Keratinocyte (primary cell): Measurements from ENCODE around the gene ZDHHC1. TPM values are rescaled to one million over a fixed set of nuclear protein-coding genes. Genes with fewer than 3 reads are reported as not detected.

ENCODE experiments used
- DNase-seq: peaks from one replicate; pipeline ENCODE4 v3.0.0-alpha.2; 2011; ENCODE audit warnings: low read depth, missing footprints, low spot score
- FAIRE-seq: peaks from 2 replicates; lab custom pipeline; 2011; peaks lifted over from hg19 to GRCh38; lab: Jason Lieb, UNC
- H2AFZ ChIP-seq: 2 replicates; pipeline ENCODE4 v1.6.0; 2012; ENCODE audit warnings: low read length, control low read depth, inconsistent platforms; ENCODE audit not compliant: control insufficient read depth
- H3K27ac ChIP-seq: 2 replicates; pipeline ENCODE4 v1.5.1; 2011; ENCODE audit warnings: low read length; ENCODE audit not compliant: control insufficient read depth, insufficient read depth
- H3K27me3 ChIP-seq: 3 replicates; pipeline ENCODE4 v1.6.0; 2011; ENCODE audit warnings: low read length; ENCODE audit not compliant: control insufficient read depth, insufficient read depth; ENCODE audit errors: extremely low read depth
- H3K36me3 ChIP-seq, 2 experiments: 2 replicates in 1 of 2; 3 replicates in 1 of 2; pipeline ENCODE4 v1.5.1; 2011; ENCODE audit warnings: low read length in 2 of 2, mild to moderate bottlenecking in 1 of 2; ENCODE audit not compliant: control insufficient read depth in 2 of 2, insufficient read depth in 2 of 2; ENCODE audit errors: extremely low read depth in 1 of 2
- H3K4me1 ChIP-seq: 3 replicates; pipeline ENCODE4 v1.5.1; 2011; ENCODE audit warnings: low read length; ENCODE audit not compliant: control insufficient read depth, insufficient read depth; ENCODE audit errors: extremely low read depth
- H3K4me2 ChIP-seq: 3 replicates; pipeline ENCODE4 v1.6.0; 2011; ENCODE audit warnings: low read depth, low read length; ENCODE audit not compliant: control insufficient read depth, insufficient read depth; ENCODE audit errors: extremely low read depth
- H3K4me3 ChIP-seq, 3 experiments: fragments of 200-600 bp in 1 of 3; sonication (generic) in 1 of 3; 2 replicates in 2 of 3; 3 replicates in 1 of 3; pipeline ENCODE4 v1.5.1; 2011 to 2016; ENCODE audit warnings: low read length in 3 of 3, mild to moderate bottlenecking in 3 of 3, control low read depth in 2 of 3, inconsistent platforms in 1 of 3, low read depth in 1 of 3, mixed read lengths in 1 of 3, mixed run types in 1 of 3, moderate library complexity in 1 of 3; ENCODE audit not compliant: control insufficient read depth in 2 of 3, insufficient read depth in 2 of 3; ENCODE audit errors: extremely low read depth in 1 of 3
- H3K79me2 ChIP-seq: 2 replicates; pipeline ENCODE4 v1.6.0; 2012; ENCODE audit warnings: low read length; ENCODE audit not compliant: control insufficient read depth, insufficient read depth
- H3K9ac ChIP-seq: 3 replicates; pipeline ENCODE4 v1.6.0; 2011; ENCODE audit warnings: low read length; ENCODE audit not compliant: control insufficient read depth, insufficient read depth; ENCODE audit errors: extremely low read depth
- H3K9me1 ChIP-seq: 3 replicates; pipeline ENCODE4 v1.6.0; 2011; ENCODE audit warnings: low read length; ENCODE audit not compliant: control insufficient read depth, insufficient read depth; ENCODE audit errors: extremely low read depth
- H3K9me3 ChIP-seq: 2 replicates; pipeline ENCODE4 v1.5.1; 2012; ENCODE audit warnings: low read depth, low read length; ENCODE audit not compliant: control insufficient read depth
- H4K20me1 ChIP-seq: 3 replicates; pipeline ENCODE4 v1.6.0; 2011; ENCODE audit warnings: low read length; ENCODE audit not compliant: control insufficient read depth, insufficient read depth; ENCODE audit errors: extremely low read depth
- EZH2 ChIP-seq: IDR thresholded peaks from one replicate; pipeline ENCODE4 v1.6.1; 2012; ENCODE audit warnings: inconsistent platforms, mild to moderate bottlenecking, low read length, moderate library complexity
- dilution Hi-C: fragments of 300-500 bp; cut with MboI; formaldehyde crosslinking; loops from one replicate; pipeline ENCODE4 v1.7.0; 2020; ENCODE audit warnings: low sequenced_read_pairs; ENCODE audit not compliant: extremely low pct_ligation_motif_present
- polyA plus RNA-seq, 5 experiments: library from polyadenylated mRNA; depleted of rRNA in 3 of 5; stranded (reverse) in 3 of 5; stranded (forward) in 1 of 5; unstranded in 1 of 5; fragments of >200 nt; gene quantifications; 1 replicate in 1 of 5; 2 replicates in 3 of 5; 3 replicates in 1 of 5; pipeline versions ENCODE4 v1.2.1 to v1.2.3, GENCODE V29; 2011 to 2012; ENCODE audit warnings: missing spikeins in 2 of 5, low read depth in 1 of 5, low replicate concordance in 1 of 5
- TF ChIP-seq, protein P1 (sequence below), 3 experiments: IDR thresholded peaks in 1 of 3; conservative IDR thresholded peaks in 1 of 3; optimal IDR thresholded peaks in 1 of 3; 2 replicates in 2 of 3; 3 replicates in 1 of 3; pipeline versions ENCODE3 to v1.5.1; 2011; ENCODE audit warnings: low read length in 3 of 3, mild to moderate bottlenecking in 3 of 3, moderate library complexity in 2 of 3, control low read depth in 1 of 3, inconsistent platforms in 1 of 3; ENCODE audit not compliant: insufficient read depth in 2 of 3; ENCODE audit errors: extremely low read depth in 1 of 3

ZDHHC1 gene
- polyA plus RNA-seq, 1 donor (not counting 4 experiments of a cell fraction or from before 2014, with no cell fraction given) = 1.1 TPM

DNA sequence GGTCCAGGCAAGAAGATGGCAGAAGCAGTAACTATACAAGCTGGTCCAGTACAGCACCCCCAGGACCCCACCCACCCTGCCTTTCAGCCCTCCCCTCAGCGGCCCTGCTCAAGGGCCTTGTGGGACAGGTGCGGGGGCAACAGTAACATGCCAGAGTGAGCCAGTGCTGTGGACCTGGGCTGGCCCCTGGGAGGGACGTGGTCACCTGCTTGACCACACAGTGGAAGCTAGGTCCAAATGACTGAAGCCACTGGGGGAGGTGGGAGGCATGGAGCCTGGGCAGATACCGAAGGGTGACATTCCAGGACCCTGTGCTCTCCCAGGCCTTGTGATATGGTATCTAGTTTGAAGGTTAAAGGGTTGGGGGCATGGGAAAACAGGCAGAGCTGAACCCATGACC is 47.4 kb upstream of the ZDHHC1 start:
- dilution Hi-C loops = no loop called here
- H3K79me2 ChIP-seq = peaks cover 70% of the 10 kb centered on the region
- H3K4me1 ChIP-seq = peaks cover 25% of the 10 kb centered on the region

DNA sequence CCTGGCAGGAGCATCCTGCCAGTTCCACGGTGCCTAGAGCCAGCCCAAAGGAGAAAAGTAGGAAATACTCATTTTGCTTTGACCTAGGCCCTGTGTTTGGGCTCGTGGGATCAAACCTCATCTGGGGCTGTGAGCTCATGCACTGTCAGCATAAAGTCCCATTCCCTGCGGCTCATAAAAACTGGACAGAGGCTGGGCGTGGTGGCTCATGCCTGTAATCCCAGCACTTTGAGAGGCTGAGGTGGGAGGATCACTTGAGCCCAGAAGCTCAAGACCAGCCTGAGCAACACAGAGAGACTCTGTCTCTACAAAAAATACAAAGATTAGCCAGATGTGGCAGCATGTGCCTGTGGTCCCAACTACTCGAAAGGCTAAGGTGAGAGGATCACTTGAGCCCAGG is 46.8 kb upstream of the ZDHHC1 start:
- Histone ChIP-seq H2AFZ (no peak overlapping the region), H3K36me3 (peaks cover 16 to 19% of the 10 kb centered on the region in 2 experiments), H3K4me1 (peaks cover 21% of the 10 kb centered on the region), H3K4me3 (no peak overlapping the region), H3K4me2 (no peak overlapping the region), H3K9me3 (no peaks in the 10 kb centered on the region), H3K27me3 (no peaks in the 10 kb centered on the region), H3K9me1 (peaks cover 16% of the 10 kb centered on the region), H3K79me2 (peaks cover 64% of the 10 kb centered on the region), H3K27ac (no peak overlapping the region), H4K20me1 (peaks cover 32% of the 10 kb centered on the region), H3K9ac (no peak overlapping the region)
- dilution Hi-C loops = no loop called here
- TF ChIP-seq, protein P1, sequence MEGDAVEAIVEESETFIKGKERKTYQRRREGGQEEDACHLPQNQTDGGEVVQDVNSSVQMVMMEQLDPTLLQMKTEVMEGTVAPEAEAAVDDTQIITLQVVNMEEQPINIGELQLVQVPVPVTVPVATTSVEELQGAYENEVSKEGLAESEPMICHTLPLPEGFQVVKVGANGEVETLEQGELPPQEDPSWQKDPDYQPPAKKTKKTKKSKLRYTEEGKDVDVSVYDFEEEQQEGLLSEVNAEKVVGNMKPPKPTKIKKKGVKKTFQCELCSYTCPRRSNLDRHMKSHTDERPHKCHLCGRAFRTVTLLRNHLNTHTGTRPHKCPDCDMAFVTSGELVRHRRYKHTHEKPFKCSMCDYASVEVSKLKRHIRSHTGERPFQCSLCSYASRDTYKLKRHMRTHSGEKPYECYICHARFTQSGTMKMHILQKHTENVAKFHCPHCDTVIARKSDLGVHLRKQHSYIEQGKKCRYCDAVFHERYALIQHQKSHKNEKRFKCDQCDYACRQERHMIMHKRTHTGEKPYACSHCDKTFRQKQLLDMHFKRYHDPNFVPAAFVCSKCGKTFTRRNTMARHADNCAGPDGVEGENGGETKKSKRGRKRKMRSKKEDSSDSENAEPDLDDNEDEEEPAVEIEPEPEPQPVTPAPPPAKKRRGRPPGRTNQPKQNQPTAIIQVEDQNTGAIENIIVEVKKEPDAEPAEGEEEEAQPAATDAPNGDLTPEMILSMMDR (optimal IDR thresholded peaks at IDR 0.05 in 1 of 3, IDR thresholded peaks at IDR 0.05 in 1 of 3, conservative IDR thresholded peaks at IDR 0.05 in 1 of 3; ENCODE audit: extremely low read depth in 1 of 3, insufficient read depth in 2 of 3, low read length in 3 of 3) = no peak
- TF ChIP-seq EZH2 = no peak
- FAIRE-seq = no peak
- DNase-seq = no peak

More for the DNA sequence above, 47.4 kb upstream of the ZDHHC1 start:
- Histone ChIP-seq H3K4me2 (no peak overlapping the region), H3K36me3 (peaks cover 16 to 19% of the 10 kb centered on the region in 2 experiments), H3K9me1 (peaks cover 16% of the 10 kb centered on the region), H3K4me3 (no peak overlapping the region), H3K9me3 (no peaks in the 10 kb centered on the region), H2AFZ (no peak overlapping the region), H3K27me3 (no peaks in the 10 kb centered on the region), H3K9ac (no peak overlapping the region), H3K27ac (no peak overlapping the region), H4K20me1 (peaks cover 32% of the 10 kb centered on the region)
- TF ChIP-seq, protein P1 (optimal IDR thresholded peaks at IDR 0.05 in 1 of 3, IDR thresholded peaks at IDR 0.05 in 1 of 3, conservative IDR thresholded peaks at IDR 0.05 in 1 of 3; ENCODE audit: extremely low read depth in 1 of 3, insufficient read depth in 2 of 3, low read length in 3 of 3) = no peak
- TF ChIP-seq EZH2 = no peak
- DNase-seq (no peak), FAIRE-seq (no peak)
